Measurements from ENCODE around the gene KRTAP5-1.

Gene KRTAP5-1

DNA sequence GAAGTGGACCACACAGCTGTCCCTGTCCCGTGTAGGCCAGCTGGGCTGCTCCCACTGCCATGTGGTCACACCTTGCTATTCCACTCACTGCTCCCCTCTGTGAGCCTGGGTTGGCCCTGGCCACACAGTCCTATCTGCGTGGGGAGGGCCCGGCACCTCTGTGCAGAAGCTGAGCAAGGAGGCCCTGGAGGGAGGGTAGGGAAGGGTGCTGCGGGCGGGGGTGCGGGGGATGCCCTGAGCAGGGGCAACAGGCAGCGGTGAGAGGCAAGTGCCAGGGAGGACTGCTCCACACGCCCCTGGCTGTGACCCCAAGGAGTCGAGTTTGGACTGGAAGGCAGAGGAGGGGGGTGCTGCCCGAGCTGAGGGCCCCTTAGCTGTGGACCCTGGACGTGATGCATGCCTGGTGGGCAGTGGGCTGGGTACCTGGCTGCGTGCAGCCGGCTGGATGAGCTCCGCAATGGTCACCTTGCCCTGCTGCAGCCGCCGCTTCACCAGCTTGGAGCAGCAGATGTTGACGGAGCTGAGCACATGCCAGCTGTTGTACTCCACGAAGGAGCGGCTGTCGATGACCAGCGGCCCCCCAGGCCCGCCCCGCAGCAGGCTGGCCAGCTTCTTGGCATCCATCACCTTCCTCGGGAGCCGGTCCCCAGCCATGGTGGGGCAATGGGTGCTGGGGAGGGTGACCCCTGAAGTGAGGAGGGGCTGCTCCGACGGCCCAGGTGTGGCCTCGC, 19.7 kb downstream of the KRTAP5-1 start:
- Histone ChIP-seq H3K27ac (replicated peaks) (no peak overlapping the region), H3K27me3 (ENCODE audit: insufficient read depth, poor library complexity, severe bottlenecking) (peaks cover 32% of the 10 kb centered on the region), H3K4me3 (replicated peaks; ENCODE audit: insufficient read depth, low read length) (no peak overlapping the region)
- TF ChIP-seq GABPA (IDR thresholded peaks at IDR 0.05; ENCODE audit: low read depth) (no peak), POLR2AphosphoS5 (IDR thresholded peaks at IDR 0.05; ENCODE audit: low read depth) (no peak), SPI1 (IDR thresholded peaks at IDR 0.05; ENCODE audit: borderline replicate concordance, low read depth) (no peak)
- TF ChIP-seq, protein P1, sequence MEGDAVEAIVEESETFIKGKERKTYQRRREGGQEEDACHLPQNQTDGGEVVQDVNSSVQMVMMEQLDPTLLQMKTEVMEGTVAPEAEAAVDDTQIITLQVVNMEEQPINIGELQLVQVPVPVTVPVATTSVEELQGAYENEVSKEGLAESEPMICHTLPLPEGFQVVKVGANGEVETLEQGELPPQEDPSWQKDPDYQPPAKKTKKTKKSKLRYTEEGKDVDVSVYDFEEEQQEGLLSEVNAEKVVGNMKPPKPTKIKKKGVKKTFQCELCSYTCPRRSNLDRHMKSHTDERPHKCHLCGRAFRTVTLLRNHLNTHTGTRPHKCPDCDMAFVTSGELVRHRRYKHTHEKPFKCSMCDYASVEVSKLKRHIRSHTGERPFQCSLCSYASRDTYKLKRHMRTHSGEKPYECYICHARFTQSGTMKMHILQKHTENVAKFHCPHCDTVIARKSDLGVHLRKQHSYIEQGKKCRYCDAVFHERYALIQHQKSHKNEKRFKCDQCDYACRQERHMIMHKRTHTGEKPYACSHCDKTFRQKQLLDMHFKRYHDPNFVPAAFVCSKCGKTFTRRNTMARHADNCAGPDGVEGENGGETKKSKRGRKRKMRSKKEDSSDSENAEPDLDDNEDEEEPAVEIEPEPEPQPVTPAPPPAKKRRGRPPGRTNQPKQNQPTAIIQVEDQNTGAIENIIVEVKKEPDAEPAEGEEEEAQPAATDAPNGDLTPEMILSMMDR (IDR thresholded peaks at IDR 0.05; ENCODE audit: insufficient read depth, low read length): no peak
- TF ChIP-seq, protein P2, sequence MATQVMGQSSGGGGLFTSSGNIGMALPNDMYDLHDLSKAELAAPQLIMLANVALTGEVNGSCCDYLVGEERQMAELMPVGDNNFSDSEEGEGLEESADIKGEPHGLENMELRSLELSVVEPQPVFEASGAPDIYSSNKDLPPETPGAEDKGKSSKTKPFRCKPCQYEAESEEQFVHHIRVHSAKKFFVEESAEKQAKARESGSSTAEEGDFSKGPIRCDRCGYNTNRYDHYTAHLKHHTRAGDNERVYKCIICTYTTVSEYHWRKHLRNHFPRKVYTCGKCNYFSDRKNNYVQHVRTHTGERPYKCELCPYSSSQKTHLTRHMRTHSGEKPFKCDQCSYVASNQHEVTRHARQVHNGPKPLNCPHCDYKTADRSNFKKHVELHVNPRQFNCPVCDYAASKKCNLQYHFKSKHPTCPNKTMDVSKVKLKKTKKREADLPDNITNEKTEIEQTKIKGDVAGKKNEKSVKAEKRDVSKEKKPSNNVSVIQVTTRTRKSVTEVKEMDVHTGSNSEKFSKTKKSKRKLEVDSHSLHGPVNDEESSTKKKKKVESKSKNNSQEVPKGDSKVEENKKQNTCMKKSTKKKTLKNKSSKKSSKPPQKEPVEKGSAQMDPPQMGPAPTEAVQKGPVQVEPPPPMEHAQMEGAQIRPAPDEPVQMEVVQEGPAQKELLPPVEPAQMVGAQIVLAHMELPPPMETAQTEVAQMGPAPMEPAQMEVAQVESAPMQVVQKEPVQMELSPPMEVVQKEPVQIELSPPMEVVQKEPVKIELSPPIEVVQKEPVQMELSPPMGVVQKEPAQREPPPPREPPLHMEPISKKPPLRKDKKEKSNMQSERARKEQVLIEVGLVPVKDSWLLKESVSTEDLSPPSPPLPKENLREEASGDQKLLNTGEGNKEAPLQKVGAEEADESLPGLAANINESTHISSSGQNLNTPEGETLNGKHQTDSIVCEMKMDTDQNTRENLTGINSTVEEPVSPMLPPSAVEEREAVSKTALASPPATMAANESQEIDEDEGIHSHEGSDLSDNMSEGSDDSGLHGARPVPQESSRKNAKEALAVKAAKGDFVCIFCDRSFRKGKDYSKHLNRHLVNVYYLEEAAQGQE (IDR thresholded peaks at IDR 0.05; ENCODE audit: insufficient replicate concordance, low read depth): no peak
- DNase-seq (ENCODE audit: low read depth in 1 of 2, low spot score in 1 of 2): no peak

DNA sequence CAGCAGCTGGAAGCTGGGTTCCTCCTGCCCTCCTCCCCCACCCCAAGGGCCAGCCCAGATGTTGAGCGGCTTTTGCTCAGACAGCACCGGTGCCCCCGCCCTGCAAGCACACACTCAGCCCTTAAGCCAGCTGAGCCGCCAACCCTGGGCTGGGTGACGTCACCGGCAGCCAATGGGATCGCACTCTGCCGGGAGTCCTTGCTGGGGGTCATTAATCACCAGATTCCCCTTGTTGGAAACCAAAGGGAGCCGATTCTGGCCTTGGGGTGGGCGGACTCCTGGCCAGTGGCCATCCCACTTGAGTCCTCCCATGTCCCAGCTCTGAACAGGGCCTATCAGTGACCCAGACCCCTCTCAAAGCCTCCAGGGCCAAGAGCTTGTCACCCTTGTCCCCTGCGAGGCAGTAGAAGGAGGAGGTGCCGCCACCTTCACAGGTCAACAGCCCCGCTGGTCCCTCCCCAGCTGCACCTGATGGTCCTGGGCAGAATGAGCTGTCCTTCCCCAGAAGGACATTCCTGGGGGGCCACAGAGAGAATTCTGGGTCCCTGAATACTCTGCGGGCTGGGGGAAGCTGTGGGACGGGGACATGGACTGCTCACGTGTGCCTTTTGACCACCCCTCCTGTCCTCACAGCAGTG, 20.4 kb downstream of the KRTAP5-1 start:
- DNase-seq (ENCODE audit: low read depth in 1 of 2, low spot score in 1 of 2): no peak
- no peak for TF ChIP-seq GABPA (IDR thresholded peaks at IDR 0.05; ENCODE audit: low read depth)
- TF ChIP-seq, protein P2 (IDR thresholded peaks at IDR 0.05; ENCODE audit: insufficient replicate concordance, low read depth): no peak
- no peak for TF ChIP-seq POLR2AphosphoS5 (IDR thresholded peaks at IDR 0.05; ENCODE audit: low read depth)
- TF ChIP-seq, protein P1 (IDR thresholded peaks at IDR 0.05; ENCODE audit: insufficient read depth, low read length): no peak
- TF ChIP-seq SPI1 (IDR thresholded peaks at IDR 0.05; ENCODE audit: borderline replicate concordance, low read depth): no peak
- Histone ChIP-seq H3K27me3 (ENCODE audit: insufficient read depth, poor library complexity, severe bottlenecking) (peaks cover 29% of the 10 kb centered on the region), H3K4me3 (replicated peaks; ENCODE audit: insufficient read depth, low read length) (no peak overlapping the region), H3K27ac (replicated peaks) (no peak overlapping the region)

DNA sequence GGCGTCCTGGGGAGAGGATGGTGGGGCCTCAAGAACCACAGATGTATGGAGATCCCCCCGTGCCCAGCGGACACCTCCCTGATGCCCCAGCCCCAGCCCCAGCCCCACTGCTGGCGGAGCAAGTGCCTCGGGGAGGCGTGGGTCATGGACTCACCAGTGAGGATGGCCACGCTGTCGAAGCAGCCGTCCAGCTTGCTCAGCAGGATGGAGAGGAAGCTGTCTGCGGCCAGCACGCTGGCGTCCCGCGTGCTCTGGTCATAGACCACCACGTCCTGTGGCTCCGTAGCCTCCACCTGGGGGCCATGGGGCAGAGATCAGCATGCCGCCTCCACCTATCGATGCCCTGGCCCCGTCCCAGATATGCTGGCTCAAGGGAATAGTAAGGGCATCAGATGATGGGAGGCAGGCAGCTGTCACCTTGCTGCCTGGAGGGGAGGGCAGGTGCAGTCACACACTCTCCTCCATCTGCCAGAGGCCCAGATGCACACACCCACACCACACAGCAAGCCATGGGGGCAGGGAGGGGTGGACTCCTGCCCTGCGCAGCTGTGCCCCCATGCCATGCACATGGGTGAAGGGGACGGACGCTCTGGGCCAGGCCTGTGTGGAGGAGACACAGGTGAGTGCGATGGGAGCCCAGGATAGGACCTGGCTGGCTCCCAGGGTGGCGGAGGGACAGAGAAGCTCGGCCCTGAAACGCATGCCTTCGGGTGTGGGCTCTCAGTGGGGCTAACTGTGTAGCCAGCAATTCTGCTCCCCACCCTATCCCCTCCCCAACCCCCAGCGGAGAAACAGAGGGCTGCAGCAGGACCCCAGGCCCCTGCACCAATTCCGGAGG, 21.2 kb downstream of the KRTAP5-1 start:
- DNase-seq (ENCODE audit: low read depth in 1 of 2, low spot score in 1 of 2): no peak
- peaks cover 27% of the 10 kb centered on the region for H3K27me3 ChIP-seq (ENCODE audit: insufficient read depth, poor library complexity, severe bottlenecking)
- H3K4me3 ChIP-seq (replicated peaks; ENCODE audit: insufficient read depth, low read length): no peak overlapping the region
- TF ChIP-seq GABPA (IDR thresholded peaks at IDR 0.05; ENCODE audit: low read depth) (no peak), POLR2AphosphoS5 (IDR thresholded peaks at IDR 0.05; ENCODE audit: low read depth) (no peak), SPI1 (IDR thresholded peaks at IDR 0.05; ENCODE audit: borderline replicate concordance, low read depth) (no peak)
- TF ChIP-seq, protein P2 (IDR thresholded peaks at IDR 0.05; ENCODE audit: insufficient replicate concordance, low read depth): no peak
- TF ChIP-seq, protein P1 (IDR thresholded peaks at IDR 0.05; ENCODE audit: insufficient read depth, low read length): no peak
- H3K27ac ChIP-seq (replicated peaks): no peak overlapping the region
